HEK293 (cell line): ENCODE results near the gene SBF2.

Experiments
- AEBP2 ChIP-seq: fragments of 450-650 bp; formaldehyde crosslinking; IDR thresholded peaks from 2 replicates; pipeline ENCODE4 v1.5.1; 2016; ENCODE audit warnings: missing biosample characterization, missing genetic modification characterization, borderline replicate concordance
- CTCF ChIP-seq: fragments of 450-650 bp; formaldehyde crosslinking; IDR thresholded peaks from 2 replicates; pipeline ENCODE4 v1.5.1; 2016; ENCODE audit warnings: missing biosample characterization, missing genetic modification characterization
- ELK4 ChIP-seq: IDR thresholded peaks from 2 replicates; pipeline ENCODE4 v1.6.1; 2011; ENCODE audit warnings: mild to moderate bottlenecking, low read depth, low read length, borderline replicate concordance
- PBX3 ChIP-seq: sonication (generic); formaldehyde crosslinking; IDR thresholded peaks from 2 replicates; pipeline ENCODE4 v1.8.1; 2022; ENCODE audit warnings: mild to moderate bottlenecking, moderate library complexity, missing genetic modification reagents
- REST ChIP-seq: fragments of 450-650 bp; formaldehyde crosslinking; IDR thresholded peaks from 2 replicates; pipeline ENCODE4 v1.5.1; 2016; ENCODE audit warnings: missing biosample characterization, missing genetic modification characterization
- ZFP37 ChIP-seq: fragments of 450-650 bp; formaldehyde crosslinking; IDR thresholded peaks from 2 replicates; pipeline ENCODE4 v1.5.1; 2016; ENCODE audit warnings: missing biosample characterization, missing genetic modification characterization
- ZNF350 ChIP-seq: fragments of 450-650 bp; formaldehyde crosslinking; IDR thresholded peaks from 2 replicates; pipeline ENCODE4 v1.5.0; 2017; ENCODE audit warnings: missing biosample characterization, mild to moderate bottlenecking, missing genetic modification characterization
- ZNF514 ChIP-seq: fragments of 450-650 bp; formaldehyde crosslinking; IDR thresholded peaks from 2 replicates; pipeline ENCODE4 v1.5.1; 2016; ENCODE audit warnings: missing biosample characterization, missing genetic modification characterization
- ZNF518A ChIP-seq: fragments of 450-650 bp; formaldehyde crosslinking; conservative IDR thresholded peaks from 2 replicates; pipeline ENCODE4 v1.5.1; 2016; ENCODE audit warnings: low read depth, missing biosample characterization, missing genetic modification characterization
- ZSCAN18 ChIP-seq: fragments of 450-650 bp; formaldehyde crosslinking; IDR thresholded peaks from 2 replicates; pipeline ENCODE4 v1.5.1; 2016; ENCODE audit warnings: missing biosample characterization, missing genetic modification characterization

GRCh38 chr11:9787260-9787659, 506.8 kb downstream of the SBF2 start:
- no peak for TF ChIP-seq REST
- no peak for TF ChIP-seq AEBP2
- no peak for TF ChIP-seq ZSCAN18 (tag by site-specific recombination)
- no peak for TF ChIP-seq ZNF514
- no peak for TF ChIP-seq ZNF350 (tag by site-specific recombination)
- no peak for TF ChIP-seq PBX3
- no peak for TF ChIP-seq CTCF (tag by site-specific recombination)
- TF ChIP-seq ZFP37: no peak
- no peak for TF ChIP-seq ELK4
- no peak for TF ChIP-seq ZNF518A (tag by site-specific recombination)
